Posterior vena cava (tissue), 2 donors: ENCODE results near the gene ABHD17B. TPM values are rescaled to one million over a fixed set of nuclear protein-coding genes. Genes with fewer than 3 reads are reported as not detected.

Experiments
- DNase-seq: peaks from one replicate; pipeline ENCODE4 v3.0.0-alpha.2; 2020; ENCODE audit warnings: low spot score
- intact Hi-C, 2 donors: fragments of 100-400 bp; cut with DNase I; formaldehyde crosslinking; loops; one replicate each; pipeline versions ENCODE4 v1.14.1 to v1.14.2; 2022 to 2023
- total RNA-seq, 2 donors: library from RNA; stranded (reverse); fragmentation: NEBNext Ultra II Directional; extraction: Animal tissue kit (Norgen Biotek cat#: 25700); gene quantifications; one replicate each; pipeline ENCODE4 v1.2.1, GENCODE V29; 2021
- donor health status: DM: yes; HTN: yes; CAD: no.
- donor health status: DM: yes; HTN: yes; CAD: no.

ABHD17B gene
- total RNA-seq, 2 donors from 2014 or later, result 11.4 to 22.8 TPM

DNA sequence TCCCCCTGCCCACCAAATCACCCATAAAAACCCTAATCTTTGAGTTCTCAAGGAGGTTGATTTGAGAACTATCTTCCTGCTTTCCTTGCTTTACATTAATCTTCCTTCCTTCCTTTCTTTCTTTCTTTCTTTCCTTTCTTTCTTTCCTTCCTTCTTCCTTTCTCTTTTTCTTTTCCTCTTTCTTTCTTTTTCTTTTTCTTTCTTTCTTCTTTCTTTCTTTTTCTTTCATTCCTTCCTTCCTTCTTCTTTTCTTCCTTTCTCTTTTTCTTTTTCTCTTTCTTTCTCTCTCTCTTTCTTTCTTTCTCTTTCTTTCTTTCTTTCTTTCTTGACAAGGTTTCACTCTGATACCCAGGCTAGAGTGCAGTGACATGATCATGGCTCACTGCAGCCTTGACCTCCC is 75.4 kb downstream of the ABHD17B start:
- no peak for DNase-seq
- intact Hi-C loops, result no loop called here

DNA sequence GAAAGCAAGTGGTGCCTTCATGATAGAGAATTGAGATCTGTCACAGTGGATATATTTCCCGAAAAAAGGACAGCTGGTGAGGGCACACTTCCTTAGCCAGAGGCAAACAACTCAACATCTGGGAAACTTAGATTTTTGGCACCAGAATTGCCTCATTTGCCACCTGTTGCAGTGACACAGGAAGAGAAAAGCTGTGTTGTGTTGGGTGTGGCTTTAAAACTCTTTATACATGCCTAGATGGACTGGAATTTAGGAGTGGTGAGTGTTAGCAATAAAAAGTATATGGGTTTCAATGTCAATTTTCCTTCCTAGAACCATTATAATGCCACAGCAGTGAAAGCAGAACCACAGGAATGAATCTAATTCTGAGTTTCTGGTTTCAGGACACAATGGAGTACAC is 80.1 kb downstream of the ABHD17B start:
- intact Hi-C loops, result no loop called here
- no peak for DNase-seq

DNA sequence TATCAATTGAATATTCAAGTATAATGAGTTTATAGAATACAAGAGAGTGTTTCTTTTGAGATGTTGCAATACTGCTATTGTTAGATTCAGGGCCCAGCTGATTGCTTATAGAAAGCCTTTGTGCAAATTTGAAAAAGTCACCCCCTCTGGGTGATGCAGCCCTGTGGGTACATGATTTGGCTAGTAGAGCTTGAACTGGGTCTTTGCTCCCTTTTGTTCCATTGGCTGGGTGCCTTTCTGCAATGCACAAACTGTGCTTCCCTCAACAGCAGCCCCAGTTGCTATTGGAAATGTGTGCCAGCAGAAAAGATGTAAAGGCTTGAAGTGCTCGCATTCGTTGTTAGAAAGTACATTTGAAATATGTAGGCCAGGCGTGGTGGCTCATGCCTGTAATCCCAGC is 80.8 kb downstream of the ABHD17B start:
- DNase-seq, result no peak
- intact Hi-C loops, result no loop called here

DNA sequence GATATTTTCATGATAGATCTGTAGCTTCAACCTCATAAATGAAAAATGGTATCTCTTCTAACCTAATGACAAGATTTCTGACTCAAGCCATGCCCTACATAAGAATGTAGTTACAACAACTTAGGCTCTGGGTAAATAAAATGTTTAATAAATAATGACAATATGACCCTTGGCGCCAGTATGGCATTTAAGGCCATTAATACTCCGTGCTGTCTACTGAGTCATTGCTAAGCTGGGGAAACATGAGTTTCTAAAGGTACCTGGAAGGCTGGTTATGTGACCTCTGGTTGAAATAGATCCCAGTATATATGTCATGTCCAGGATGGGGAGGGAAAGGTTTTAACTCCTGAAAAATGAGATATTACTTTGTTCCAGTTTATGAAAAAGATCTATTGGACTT is 84.7 kb downstream of the ABHD17B start:
- intact Hi-C loops, result no loop called here

DNA sequence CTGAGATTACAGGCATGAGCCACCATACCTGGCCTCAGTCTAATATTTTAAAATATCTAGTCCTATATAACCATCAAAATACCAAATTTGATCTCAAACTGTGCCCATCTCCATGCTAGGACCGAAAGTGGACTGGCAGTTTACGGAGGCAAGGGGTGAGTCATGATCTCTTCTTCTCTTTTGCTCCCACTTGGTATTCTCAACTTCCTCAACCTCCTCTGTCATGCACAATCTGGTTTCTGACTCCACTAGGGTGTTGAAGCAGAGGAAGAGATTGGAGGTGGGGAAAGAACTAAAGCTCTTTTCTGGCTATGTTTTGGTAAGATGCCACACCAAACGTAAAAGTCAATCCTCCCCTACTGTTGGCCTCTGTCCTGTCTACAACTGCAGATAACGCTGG is 86.7 kb downstream of the ABHD17B start:
- DNase-seq, result no peak
- intact Hi-C loops, result no loop called here

More for the DNA sequence above, 84.7 kb downstream of the ABHD17B start:
- DNase-seq, result no peak

DNA sequence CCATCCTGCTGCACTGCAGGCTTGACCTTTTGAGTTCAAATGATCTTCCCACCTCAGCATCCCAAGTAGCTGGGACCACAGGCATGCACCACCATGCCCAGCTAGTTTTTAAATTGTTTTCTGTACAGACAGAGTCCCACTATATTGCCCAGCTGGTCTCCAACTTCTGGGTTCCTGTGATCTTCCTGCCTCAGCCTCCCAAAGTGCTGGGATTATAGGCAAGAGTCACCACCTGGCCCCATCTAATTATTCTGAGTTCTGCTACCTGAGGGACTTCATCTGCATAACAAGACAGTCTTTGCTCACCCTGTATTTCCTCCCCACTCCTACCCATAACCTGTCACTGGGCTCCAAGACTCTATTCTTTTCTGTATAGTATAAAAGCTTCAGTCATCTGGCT is 88.1 kb downstream of the ABHD17B start:
- intact Hi-C loops, result no loop called here
- DNase-seq, result no peak

DNA sequence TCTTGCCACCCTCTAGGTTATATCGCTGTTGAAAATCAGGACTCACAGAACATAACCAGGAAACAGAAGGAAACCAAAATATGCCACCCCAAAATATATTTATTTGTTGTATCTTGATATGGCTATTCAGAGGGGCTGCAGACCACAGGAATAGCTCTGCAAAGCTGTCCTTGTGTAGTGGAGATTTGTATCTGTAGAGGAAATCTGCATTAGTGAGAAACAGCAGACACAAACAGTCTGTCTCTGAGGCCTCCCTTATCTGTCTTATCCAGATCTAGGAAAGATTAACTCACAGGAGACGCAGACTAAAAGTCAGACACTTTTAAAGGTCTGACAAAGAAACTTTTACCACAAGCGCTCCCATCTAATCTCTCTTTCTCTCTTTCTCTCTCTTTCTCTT is 88.5 kb downstream of the ABHD17B start:
- DNase-seq, result no peak
- intact Hi-C loops, result no loop called here

DNA sequence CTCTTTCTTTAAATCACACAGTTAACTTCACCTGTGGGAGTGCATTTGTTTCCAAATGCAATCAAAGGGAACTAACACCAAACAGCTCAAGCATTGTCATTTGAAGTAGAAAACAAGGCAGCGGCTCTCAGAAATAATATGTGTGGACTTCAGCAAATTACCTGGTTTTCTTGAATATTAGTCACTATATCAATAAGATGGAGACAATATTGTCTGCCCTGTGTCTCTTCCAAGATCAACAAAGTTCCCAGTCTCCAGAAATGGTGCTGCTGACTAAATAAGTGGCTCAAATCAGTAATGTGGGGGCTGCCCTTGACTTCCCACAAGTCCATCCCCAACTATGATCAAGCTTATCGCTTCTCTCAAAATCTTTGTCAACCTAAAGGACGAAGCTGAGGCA is 89.6 kb downstream of the ABHD17B start:
- intact Hi-C loops, result no loop called here
- no peak for DNase-seq

DNA sequence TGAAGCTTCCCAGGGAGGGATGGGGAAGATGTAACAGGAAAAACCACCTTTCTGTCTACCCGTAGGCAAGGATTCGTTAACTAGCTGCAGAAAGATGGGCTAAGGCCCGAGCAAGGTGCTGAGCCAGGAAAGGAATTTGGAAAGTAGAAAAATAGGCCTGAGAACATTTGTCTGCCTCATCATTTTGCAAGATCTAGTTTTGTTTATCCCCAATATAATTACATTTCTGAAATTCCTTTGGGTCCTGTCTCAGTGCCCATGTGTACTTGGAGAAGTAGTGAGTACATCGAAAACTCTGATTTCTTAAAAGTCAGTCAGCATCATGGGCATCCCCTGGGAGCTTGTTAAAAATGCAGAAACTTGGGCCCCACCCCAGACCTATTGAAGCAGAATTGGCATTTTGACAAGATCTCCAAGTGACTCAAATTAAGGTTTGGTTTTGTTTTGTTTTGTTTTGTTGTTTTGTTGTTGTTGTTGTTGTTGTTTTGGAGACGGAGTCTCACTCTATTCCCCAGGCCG is 90.5 kb downstream of the ABHD17B start:
- intact Hi-C loops, result no loop called here
- no peak for DNase-seq

DNA sequence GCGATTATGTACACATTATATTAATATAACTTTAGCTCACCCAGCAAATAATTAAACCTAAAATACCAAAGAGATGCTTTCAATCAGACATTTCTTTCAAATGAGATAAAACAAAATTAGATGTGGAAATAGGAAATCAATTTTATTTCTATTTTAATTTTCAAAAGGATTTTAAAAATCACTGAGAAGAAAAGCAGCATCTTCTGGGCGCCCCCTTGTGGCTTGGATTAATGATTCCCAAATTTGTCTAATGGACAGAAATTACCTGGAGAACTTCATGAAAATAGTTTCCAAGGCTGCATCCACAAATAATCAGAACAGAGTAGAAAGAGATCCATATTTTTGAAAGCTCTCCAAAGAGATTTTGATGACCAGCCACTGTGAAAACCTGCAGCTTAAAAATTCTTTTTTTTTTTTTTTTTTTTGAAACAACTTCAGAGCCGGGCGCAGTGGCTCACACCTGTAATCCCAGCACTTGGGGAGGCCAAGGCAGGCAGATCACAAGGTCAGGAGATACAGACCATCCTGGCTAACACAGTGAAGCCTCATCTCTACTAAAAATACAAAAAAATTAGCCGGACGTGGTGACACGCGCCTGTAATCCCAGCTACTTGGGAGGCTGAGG is 91.8 kb downstream of the ABHD17B start:
- intact Hi-C loops, result loop anchor here in 1 of 2 donors (10.0 kb wide), 1 partner anchor 156 kb away; no protein-coding TSS in a partner anchor
- DNase-seq, result no peak

DNA sequence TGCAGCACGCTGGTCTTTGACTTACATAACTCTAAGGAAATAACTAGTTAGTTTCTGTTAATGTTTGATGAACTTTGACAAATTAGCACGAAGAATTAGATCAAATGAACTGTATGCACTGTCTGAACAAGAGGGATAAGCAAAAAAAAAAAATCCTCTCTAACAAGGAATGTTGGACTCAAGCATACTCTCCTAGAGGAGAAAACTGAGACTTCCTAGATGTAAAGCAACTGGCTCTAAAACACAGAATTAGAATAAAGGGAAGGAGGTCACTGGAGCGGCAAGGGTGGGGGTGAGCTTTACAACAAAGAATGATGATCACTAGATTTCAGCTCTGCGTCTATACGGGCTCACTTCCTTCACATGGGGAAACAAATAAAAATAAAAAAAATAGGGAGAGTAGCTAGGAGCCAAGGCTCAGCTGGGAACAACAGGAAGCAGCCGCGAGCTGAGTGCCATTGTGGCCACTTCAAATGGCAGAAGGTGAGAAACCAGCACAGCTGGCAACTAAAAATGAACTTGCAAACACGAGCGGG is 94.0 kb downstream of the ABHD17B start:
- DNase-seq, result no peak
- intact Hi-C loops, result loop anchor here in 1 of 2 donors (10.0 kb wide), 1 partner anchor 158 kb away; no protein-coding TSS in a partner anchor

Other genes starting within 250 kb of the ABHD17B start
- gene CEMIP2, start 142.7 kb downstream of the ABHD17B start, total RNA-seq, result 10 to 100 TPM; 39.1 to 43.3 TPM
- 1 to 10 TPM; 9.2 to 9.9 TPM for gene C9orf85, start 446 bp upstream of the ABHD17B start, total RNA-seq
- gene C9orf57, start 149.4 kb upstream of the ABHD17B start, total RNA-seq, result not detected
- gene GDA, start 238.2 kb upstream of the ABHD17B start, total RNA-seq, result not detected